HG03039 (cell line): Measurements from ENCODE around the gene MGAT5.

Source experiments
- ATAC-seq: cut with Tn5 transposase; IDR thresholded peaks from one replicate; pipeline ENCODE4 v1.9.1; 2021; ENCODE audit warnings: mild to moderate bottlenecking, moderate library complexity; ENCODE audit not compliant: unreplicated experiment

The MGAT5 gene

GRCh38 chr2:134386310-134386709 is 132.4 kb downstream of the MGAT5 start:
- ATAC-seq: no peak

- no peak for ATAC-seq
Observed at GRCh38 chr2:134389381-134389780, 135.5 kb downstream of the MGAT5 start.

GRCh38 chr2:134391751-134392160 is 137.9 kb downstream of the MGAT5 start:
- peak; percentile 79 for ATAC-seq

GRCh38 chr2:134392442-134393074 is 138.7 kb downstream of the MGAT5 start:
- ATAC-seq: no peak

GRCh38 chr2:134393075-134393461 is 139.2 kb downstream of the MGAT5 start:
- ATAC-seq: no peak

GRCh38 chr2:134395779-134396178 is 141.9 kb downstream of the MGAT5 start:
- no peak for ATAC-seq

GRCh38 chr2:134396493-134396892 is 142.6 kb downstream of the MGAT5 start:
- ATAC-seq: no peak

- no peak for ATAC-seq
Observed at GRCh38 chr2:134397146-134397896, 143.4 kb downstream of the MGAT5 start.

GRCh38 chr2:134398300-134398699 is 144.4 kb downstream of the MGAT5 start:
- no peak for ATAC-seq

GRCh38 chr2:134399096-134399495 is 145.2 kb downstream of the MGAT5 start:
- ATAC-seq: no peak

GRCh38 chr2:134401081-134401497 is 147.2 kb downstream of the MGAT5 start:
- no peak for ATAC-seq

- no peak for ATAC-seq
Observed at GRCh38 chr2:134401789-134402188, 147.9 kb downstream of the MGAT5 start.

- ATAC-seq: no peak
Observed at GRCh38 chr2:134402410-134402809, 148.5 kb downstream of the MGAT5 start.

- no peak for ATAC-seq
Observed at GRCh38 chr2:134405611-134406081, 151.8 kb downstream of the MGAT5 start.

- ATAC-seq: no peak
Observed at GRCh38 chr2:134406311-134406710, 152.4 kb downstream of the MGAT5 start.

GRCh38 chr2:134406736-134407135 is 152.9 kb downstream of the MGAT5 start:
- no peak for ATAC-seq

GRCh38 chr2:134407154-134407890 is 153.4 kb downstream of the MGAT5 start:
- ATAC-seq: no peak

GRCh38 chr2:134408386-134408785 is 154.5 kb downstream of the MGAT5 start:
- ATAC-seq: no peak

- ATAC-seq: no peak
Observed at GRCh38 chr2:134408791-134409190, 154.9 kb downstream of the MGAT5 start.

- no peak for ATAC-seq
Observed at GRCh38 chr2:134410006-134410405, 156.1 kb downstream of the MGAT5 start.

- ATAC-seq: no peak
Observed at GRCh38 chr2:134410831-134411231, 157.0 kb downstream of the MGAT5 start.
